ENCODE results near the gene ESAM.

Gene ESAM

GRCh38 chr11:124751741-124752470 lies 10.2 kb downstream of the ESAM start, which contains the start of gene VSIG2:
TSS of gene VSIG2 (minus strand) at chr11:124752255. CDS start at chr11:124752137, 118 bp downstream.
- DNase-seq: no peak

GRCh38 chr11:124751391-124751740 lies 10.7 kb downstream of the ESAM start:
- no peak for DNase-seq

- no peak for DNase-seq
Observed at GRCh38 chr11:124749912-124750311, 12.2 kb downstream of the ESAM start.

GRCh38 chr11:124748481-124749343 lies 13.4 kb downstream of the ESAM start:
- no peak for DNase-seq

GRCh38 chr11:124748100-124748418 lies 14.0 kb downstream of the ESAM start:
- no peak for DNase-seq

GRCh38 chr11:124747406-124748099 lies 14.5 kb downstream of the ESAM start:
- no peak for DNase-seq

- peak; percentile 66 for DNase-seq
Observed at GRCh38 chr11:124746621-124747243, 15.4 kb downstream of the ESAM start.

- no peak for DNase-seq
Observed at GRCh38 chr11:124745835-124746620, 16.1 kb downstream of the ESAM start.

GRCh38 chr11:124745270-124745834 lies 16.7 kb downstream of the ESAM start:
- no peak for DNase-seq

GRCh38 chr11:124743050-124743449 lies 19.0 kb downstream of the ESAM start:
- DNase-seq: no peak

GRCh38 chr11:124742555-124742954 lies 19.5 kb downstream of the ESAM start:
- DNase-seq: no peak

GRCh38 chr11:124740277-124740882 lies 21.7 kb downstream of the ESAM start:
- no peak for DNase-seq

GRCh38 chr11:124739479-124740276 lies 22.4 kb downstream of the ESAM start, which contains the start of gene NRGN:
TSS of gene NRGN (plus strand) at chr11:124739942. CDS start at chr11:124740085, 143 bp downstream.
- DNase-seq: peak; percentile 59

- DNase-seq: no peak
Observed at GRCh38 chr11:124738713-124739478, 23.2 kb downstream of the ESAM start.

GRCh38 chr11:124737638-124738305 lies 24.3 kb downstream of the ESAM start:
- no peak for DNase-seq

GRCh38 chr11:124736736-124737135 lies 25.4 kb downstream of the ESAM start:
- DNase-seq: no peak

- no peak for DNase-seq
Observed at GRCh38 chr11:124732230-124732629, 29.9 kb downstream of the ESAM start.

GRCh38 chr11:124729571-124729970 lies 32.5 kb downstream of the ESAM start:
- DNase-seq: no peak

GRCh38 chr11:124728134-124728533 lies 34.0 kb downstream of the ESAM start:
- DNase-seq: no peak

Measured in SHP77 treated with DMSO at 0.1 percent for 48 hours (cell line).